CD14-positive monocyte (primary cell): ENCODE measurements around the gene OAF. TPM values are rescaled to one million over a fixed set of nuclear protein-coding genes. Genes with fewer than 3 reads are reported as not detected.

Source experiments
- DNase-seq, 3 donors: peaks; one replicate each; pipeline ENCODE4 v3.0.0-alpha.2; 2011 to 2022
- H2AFZ ChIP-seq: 2 replicates; pipeline ENCODE4 v1.6.0; 2012; ENCODE audit warnings: mild to moderate bottlenecking, low read depth, low read length, inconsistent platforms; ENCODE audit not compliant: insufficient read depth, poor library complexity, severe bottlenecking
- H3K27ac ChIP-seq, 2 donors: 1 replicate in 1 of 2; 2 replicates in 1 of 2; pipeline ENCODE4 v1.5.1; 2012 to 2013; ENCODE audit warnings: low read length in 2 of 2, control low read depth in 1 of 2, inconsistent platforms in 1 of 2, low read depth in 1 of 2, mild to moderate bottlenecking in 1 of 2
- H3K27me3 ChIP-seq, 2 donors: one replicate each; pipeline versions ENCODE4 v1.6.0 to v1.6.1; 2011 to 2013; ENCODE audit warnings: low read length in 2 of 2; ENCODE audit not compliant: control insufficient read depth in 2 of 2, insufficient read depth in 2 of 2
- H3K36me3 ChIP-seq, 2 donors: replicated peaks in 1 of 2; 1 replicate in 1 of 2; 2 replicates in 1 of 2; pipeline versions ENCODE4 v1.5.1 to v1.6.1; 2012 to 2013; ENCODE audit warnings: low read length in 2 of 2, control low read depth in 1 of 2, inconsistent platforms in 1 of 2, mild to moderate bottlenecking in 1 of 2; ENCODE audit not compliant: insufficient read depth in 2 of 2, control insufficient read depth in 1 of 2
- H3K4me1 ChIP-seq, 2 donors: 1 replicate in 1 of 2; 2 replicates in 1 of 2; pipeline versions ENCODE4 v1.5.1 to v1.6.1; 2012 to 2013; ENCODE audit warnings: low read length in 2 of 2, control low read depth in 1 of 2, inconsistent platforms in 1 of 2, mild to moderate bottlenecking in 1 of 2, moderate library complexity in 1 of 2; ENCODE audit not compliant: insufficient read depth in 2 of 2, control insufficient read depth in 1 of 2
- H3K4me2 ChIP-seq: replicated peaks from 2 replicates; pipeline ENCODE3; 2012; ENCODE audit warnings: low read length, moderate library complexity, mild to moderate bottlenecking; ENCODE audit not compliant: poor library complexity, severe bottlenecking; ENCODE audit errors: extremely low read depth
- H3K4me3 ChIP-seq, 3 experiments: fragments of 200-600 bp in 1 of 3; sonication (generic) in 1 of 3; replicated peaks in 1 of 3; 1 replicate in 2 of 3; 2 replicates in 1 of 3; pipeline ENCODE4 v1.5.1; 2011 to 2013; ENCODE audit warnings: low read length in 3 of 3, mild to moderate bottlenecking in 3 of 3, control low read depth in 2 of 3, low read depth in 2 of 3, inconsistent platforms in 1 of 3, moderate library complexity in 1 of 3
- H3K79me2 ChIP-seq: 2 replicates; pipeline ENCODE4 v1.6.0; 2012; ENCODE audit warnings: mild to moderate bottlenecking, control low read depth, inconsistent platforms, low read length, moderate library complexity; ENCODE audit not compliant: insufficient read depth
- H3K9ac ChIP-seq: 2 replicates; pipeline ENCODE4 v1.6.0; 2017; ENCODE audit warnings: low read length, mild to moderate bottlenecking; ENCODE audit not compliant: insufficient read depth, poor library complexity, severe bottlenecking
- H3K9me3 ChIP-seq, 2 donors: replicated peaks in 1 of 2; 1 replicate in 1 of 2; 2 replicates in 1 of 2; pipeline versions ENCODE4 v1.5.1 to v1.6.1; 2012 to 2013; ENCODE audit warnings: low read length in 2 of 2, control low read depth in 1 of 2; ENCODE audit not compliant: control insufficient read depth in 1 of 2, insufficient read depth in 1 of 2
- H4K20me1 ChIP-seq: 2 replicates; pipeline ENCODE4 v1.6.0; 2012; ENCODE audit warnings: mild to moderate bottlenecking, low read length, control low read depth, moderate library complexity; ENCODE audit not compliant: insufficient read depth
- H3K27ac Mint-ChIP-seq, 7 donors: one replicate each; pipeline ENCODE4 v1.8.0; 2020; ENCODE audit warnings: mild to moderate bottlenecking in 7 of 7, mixed read lengths in 7 of 7, moderate library complexity in 6 of 7, inconsistent platforms in 2 of 7
- H3K27me3 Mint-ChIP-seq, 3 donors: one replicate each; pipeline ENCODE4 v1.8.0; 2021 to 2022; ENCODE audit warnings: low read depth in 3 of 3, mild to moderate bottlenecking in 3 of 3, mixed read lengths in 3 of 3, moderate library complexity in 3 of 3, inconsistent platforms in 1 of 3
- H3K36me3 Mint-ChIP-seq, 2 donors: one replicate each; pipeline ENCODE4 v1.8.0; 2020; ENCODE audit warnings: mixed read lengths in 2 of 2, inconsistent platforms in 1 of 2, mild to moderate bottlenecking in 1 of 2
- H3K4me1 Mint-ChIP-seq: one replicate; pipeline ENCODE4 v1.8.0; 2020; ENCODE audit warnings: mild to moderate bottlenecking, mixed read lengths
- H3K4me3 Mint-ChIP-seq, 2 donors: one replicate each; pipeline ENCODE4 v1.8.0; 2020; ENCODE audit warnings: mild to moderate bottlenecking in 2 of 2, mixed read lengths in 2 of 2, moderate library complexity in 1 of 2
- H3K9me3 Mint-ChIP-seq, 7 donors: one replicate each; pipeline ENCODE4 v1.8.0; 2020 to 2022; ENCODE audit warnings: mixed read lengths in 7 of 7, mild to moderate bottlenecking in 6 of 7, moderate library complexity in 6 of 7, inconsistent platforms in 2 of 7
- CTCF ChIP-seq: fragments of 200-600 bp; IDR thresholded peaks from one replicate; pipeline ENCODE4 v1.8.0; 2022; ENCODE audit warnings: antibody characterized with exemption, mild to moderate bottlenecking
- WGBS: methylation state at CpG from one replicate; pipeline ENCODE4 v1.1.5; 2013; ENCODE audit warnings: missing lambda C conversion rate; ENCODE audit not compliant: insufficient coverage; 5-methylcytosine and 5-hydroxymethylcytosine counted together
- intact Hi-C, 2 donors: fragments of 100-400 bp; cut with micrococcal nuclease; formaldehyde crosslinking; loops; one replicate each; pipeline versions ENCODE4 v1.15.0 to v1.15.1; 2023
- polyA plus RNA-seq, 3 donors: library from polyadenylated mRNA; depleted of rRNA in 1 of 3; unstranded in 2 of 3; stranded (reverse) in 1 of 3; fragments of 300-500 nt in 2 of 3; fragments of >200 nt in 1 of 3; fragmentation: Illumina TruSeq in 2 of 3; gene quantifications; 1 replicate in 2 of 3; 2 replicates in 1 of 3; pipeline ENCODE4 v1.2.3, GENCODE V29; 2012 to 2021

OAF gene
- polyA plus RNA-seq, 3 donors, result 31.5 to 57.2 (median 49.2) TPM

- H3K27ac Mint-ChIP-seq, result no peak overlapping the region
- DNase-seq, result peak in 2 of 3 donors; percentile 20 to 33
- intact Hi-C loops, result no loop called here
- H3K4me1 Mint-ChIP-seq, result no peaks in the 10 kb centered on the region
- Histone ChIP-seq H3K27ac (no peak overlapping the region), H3K4me3 (no peak overlapping the region), H4K20me1 (no peaks in the 10 kb centered on the region), H3K9ac (no peak overlapping the region), H3K79me2 (no peaks in the 10 kb centered on the region), H3K36me3 (peaks cover 0 to 19% of the 10 kb centered on the region in 2 donors), H3K27me3 (peaks cover 10 to 60% of the 10 kb centered on the region in 2 donors), H3K4me1 (no peaks in the 10 kb centered on the region), H3K9me3 (peaks cover 0 to 7% of the 10 kb centered on the region in 2 donors), H3K4me2 (no peak overlapping the region), H2AFZ (no peak overlapping the region)
- H3K36me3 Mint-ChIP-seq, result peaks cover 2 to 15% of the 10 kb centered on the region in 2 donors
- TF ChIP-seq CTCF, result peak; percentile 75
- peak overlapping the region in 1 of 2 donors; percentile 70 for H3K4me3 Mint-ChIP-seq
- H3K27me3 Mint-ChIP-seq, result peaks cover 46 to 63% (median 59%) of the 10 kb centered on the region in 3 donors
- 3% methylated on average over 6 of the region's 8 CpGs for WGBS
- H3K9me3 Mint-ChIP-seq, result peaks cover 0 to 5% (median 2%) of the 10 kb centered on the region in 7 donors
Measured at GRCh38 chr11:120235024-120235628, 24.3 kb downstream of the OAF start.

GRCh38 chr11:120236169-120237107, 25.6 kb downstream of the OAF start:
- no peak overlapping the region for H3K4me3 ChIP-seq
- peaks cover 0 to 8% (median 2%) of the 10 kb centered on the region in 7 donors for H3K9me3 Mint-ChIP-seq
- H3K27ac Mint-ChIP-seq, result no peak overlapping the region
- peaks cover 0 to 7% of the 10 kb centered on the region in 2 donors for H3K9me3 ChIP-seq
- H3K36me3 ChIP-seq, result peaks cover 0 to 6% of the 10 kb centered on the region in 2 donors
- H3K27ac ChIP-seq, result no peak overlapping the region
- H3K36me3 Mint-ChIP-seq, result peaks cover 0 to 11% of the 10 kb centered on the region in 2 donors
- no peaks in the 10 kb centered on the region for H3K79me2 ChIP-seq
- no peak overlapping the region for H3K9ac ChIP-seq
- no peak for DNase-seq
- H3K27me3 Mint-ChIP-seq, result peaks cover 56 to 75% (median 69%) of the 10 kb centered on the region in 3 donors
- H3K4me1 Mint-ChIP-seq, result no peaks in the 10 kb centered on the region
- intact Hi-C loops, result no loop called here
- no peak overlapping the region for H3K4me2 ChIP-seq
- H2AFZ ChIP-seq, result no peak overlapping the region
- WGBS, result 52% methylated on average over 2 of the region's 5 CpGs
- H3K27me3 ChIP-seq, result peaks cover 14 to 74% of the 10 kb centered on the region in 2 donors
- H3K4me1 ChIP-seq, result no peaks in the 10 kb centered on the region
- no peaks in the 10 kb centered on the region for H4K20me1 ChIP-seq
- TF ChIP-seq CTCF, result no peak
- H3K4me3 Mint-ChIP-seq, result no peak overlapping the region
